Measurements from ENCODE around the gene PHACTR2.
"Not testable (repeated sequence)": the region's sequence is repeated elsewhere in the genome, so short reads cannot be mapped to it uniquely, and the experiment has no call there.

PHACTR2 gene

GRCh38 chr6:143873600-143873999 is 195.8 kb downstream of the PHACTR2 start:
- DNase-seq, result not testable (repeated sequence)

- not testable (repeated sequence) for DNase-seq
Observed at GRCh38 chr6:143874503-143874902, 196.7 kb downstream of the PHACTR2 start.

GRCh38 chr6:143877584-143878271 is 200.0 kb downstream of the PHACTR2 start:
- DNase-seq, result no peak

- no peak for DNase-seq
Observed at GRCh38 chr6:143878272-143878760, 200.6 kb downstream of the PHACTR2 start.

GRCh38 chr6:143880412-143880811 is 202.6 kb downstream of the PHACTR2 start:
- no peak for DNase-seq

Measured in activated effector memory CD4-positive, alpha-beta T cell treated with anti-CD3 and anti-CD28 coated beads, Interleukin-2, amount 50 U/mL, for 16 hours (primary cell).